ENCODE measurements around the gene LPP.

LPP gene

DNA sequence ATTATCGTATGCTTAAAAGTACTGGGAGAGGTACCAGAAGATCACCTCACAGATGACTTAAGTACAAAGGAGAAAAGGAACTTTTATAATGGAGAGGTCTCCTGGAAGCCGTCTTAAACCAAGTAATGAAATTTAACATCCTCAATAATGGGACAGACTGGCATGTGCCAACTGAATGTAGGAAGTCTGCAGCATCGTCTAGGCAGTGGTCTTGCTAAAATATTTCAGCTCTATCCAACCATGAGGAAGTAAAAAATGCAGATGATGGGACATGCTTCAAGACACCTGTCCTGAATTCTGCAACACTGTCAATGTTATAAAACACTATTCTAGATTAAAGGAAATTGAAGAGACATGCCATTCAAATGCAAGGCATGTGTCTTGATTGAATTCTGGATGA, 559.0 kb downstream of the LPP start:
- Histone ChIP-seq H3K4me2 (ENCODE audit: low read length) (no peak overlapping the region), H2AFZ (ENCODE audit: low read length) (no peak overlapping the region), H3K9me3 (ENCODE audit: low read length) (no peaks in the 10 kb centered on the region), H3K36me3 (ENCODE audit: insufficient read depth, low read length) (no peaks in the 10 kb centered on the region), H3K27ac (ENCODE audit: low read depth, low read length, poor library complexity, severe bottlenecking) (peak overlapping the region; percentile 67), H3K4me1 (ENCODE audit: insufficient read depth, low read length, severe bottlenecking) (peaks cover 20% of the 10 kb centered on the region), H4K20me1 (ENCODE audit: insufficient read depth, low read length) (no peaks in the 10 kb centered on the region), H3K27me3 (ENCODE audit: insufficient read depth, low read length) (no peaks in the 10 kb centered on the region), H3K9me2 (ENCODE audit: low read depth, low read length) (no peaks in the 10 kb centered on the region), H3K79me2 (ENCODE audit: insufficient read depth, low read length) (no peaks in the 10 kb centered on the region), H3K9ac (ENCODE audit: low read length) (no peak overlapping the region), H3K4me3 (ENCODE audit: low read depth, low read length, poor library complexity, severe bottlenecking) (no peak overlapping the region), H3F3A (ENCODE audit: insufficient read depth, low read length) (no peaks in the 10 kb centered on the region)
- no peak for TF ChIP-seq CTCF (IDR thresholded peaks at IDR 0.05; ENCODE audit: low read length)
- no peak for TF ChIP-seq EZH2 (IDR thresholded peaks at IDR 0.05; ENCODE audit: borderline replicate concordance, low read length)

DNA sequence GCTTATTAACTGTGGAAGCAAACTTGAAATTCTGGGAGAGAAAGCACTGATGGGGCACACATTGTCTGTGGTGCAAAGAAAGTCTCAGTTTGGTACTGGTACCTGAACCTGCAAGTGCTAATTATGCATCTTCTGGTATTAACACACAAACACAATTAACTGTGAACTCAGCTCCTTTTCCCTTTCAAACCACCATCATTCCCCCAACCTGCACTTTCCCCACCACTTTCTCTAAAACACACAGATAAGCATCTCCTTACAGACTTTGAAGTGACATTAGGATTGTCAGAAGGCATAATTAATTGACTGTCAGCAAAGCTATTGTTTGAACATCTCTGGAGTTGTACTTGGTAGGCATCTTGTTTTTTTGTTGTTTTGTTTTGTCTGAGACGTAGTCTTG, 565.6 kb downstream of the LPP start:
- TF ChIP-seq EZH2 (IDR thresholded peaks at IDR 0.05; ENCODE audit: borderline replicate concordance, low read length) (no peak), CTCF (IDR thresholded peaks at IDR 0.05; ENCODE audit: low read length) (no peak)
- no peak overlapping the region for H3K27ac ChIP-seq (ENCODE audit: low read depth, low read length, poor library complexity, severe bottlenecking)
- no peak overlapping the region for H3K9ac ChIP-seq (ENCODE audit: low read length)

GRCh38 chr3:188720215-188720614, 566.3 kb downstream of the LPP start:
- no peak overlapping the region for H3K27ac ChIP-seq (ENCODE audit: low read depth, low read length, poor library complexity, severe bottlenecking)
- no peaks in the 10 kb centered on the region for H3K9me3 ChIP-seq (ENCODE audit: low read length)
- no peaks in the 10 kb centered on the region for H4K20me1 ChIP-seq (ENCODE audit: insufficient read depth, low read length)
- no peaks in the 10 kb centered on the region for H3F3A ChIP-seq (ENCODE audit: insufficient read depth, low read length)
- no peak overlapping the region for H3K4me2 ChIP-seq (ENCODE audit: low read length)
- no peak overlapping the region for H3K4me3 ChIP-seq (ENCODE audit: low read depth, low read length, poor library complexity, severe bottlenecking)
- no peaks in the 10 kb centered on the region for H3K9me2 ChIP-seq (ENCODE audit: low read depth, low read length)
- TF ChIP-seq EZH2 (IDR thresholded peaks at IDR 0.05; ENCODE audit: borderline replicate concordance, low read length), result no peak
- no peak for TF ChIP-seq CTCF (IDR thresholded peaks at IDR 0.05; ENCODE audit: low read length)
- no peak overlapping the region for H2AFZ ChIP-seq (ENCODE audit: low read length)
- no peak overlapping the region for H3K9ac ChIP-seq (ENCODE audit: low read length)
- no peaks in the 10 kb centered on the region for H3K4me1 ChIP-seq (ENCODE audit: insufficient read depth, low read length, severe bottlenecking)
- H3K27me3 ChIP-seq (ENCODE audit: insufficient read depth, low read length), result no peaks in the 10 kb centered on the region
- H3K36me3 ChIP-seq (ENCODE audit: insufficient read depth, low read length), result no peaks in the 10 kb centered on the region
- H3K79me2 ChIP-seq (ENCODE audit: insufficient read depth, low read length), result no peaks in the 10 kb centered on the region

More for the DNA sequence above, 565.6 kb downstream of the LPP start:
- H3K4me1 ChIP-seq (ENCODE audit: insufficient read depth, low read length, severe bottlenecking), result no peaks in the 10 kb centered on the region
- no peak overlapping the region for H3K4me3 ChIP-seq (ENCODE audit: low read depth, low read length, poor library complexity, severe bottlenecking)
- no peak overlapping the region for H2AFZ ChIP-seq (ENCODE audit: low read length)
- no peaks in the 10 kb centered on the region for H4K20me1 ChIP-seq (ENCODE audit: insufficient read depth, low read length)
- H3K9me3 ChIP-seq (ENCODE audit: low read length), result no peaks in the 10 kb centered on the region
- H3K27me3 ChIP-seq (ENCODE audit: insufficient read depth, low read length), result no peaks in the 10 kb centered on the region
- H3F3A ChIP-seq (ENCODE audit: insufficient read depth, low read length), result no peaks in the 10 kb centered on the region
- no peak overlapping the region for H3K4me2 ChIP-seq (ENCODE audit: low read length)
- no peaks in the 10 kb centered on the region for H3K79me2 ChIP-seq (ENCODE audit: insufficient read depth, low read length)
- no peaks in the 10 kb centered on the region for H3K36me3 ChIP-seq (ENCODE audit: insufficient read depth, low read length)
- no peaks in the 10 kb centered on the region for H3K9me2 ChIP-seq (ENCODE audit: low read depth, low read length)
